HepG2 (cell line): ENCODE measurements around the gene EGF.

ENCODE experiments used
- ASH2L ChIP-seq: fragments of 300-600, 200-600 bp; sonication (generic); IDR thresholded peaks from 2 replicates; pipeline ENCODE4 v1.7.0; 2017; ENCODE audit warnings: low read depth, mild to moderate bottlenecking, moderate library complexity, mixed read lengths, low read length; ENCODE audit not compliant: insufficient read length
- EZH2 ChIP-seq: conservative IDR thresholded peaks from 2 replicates; pipeline ENCODE4 v1.6.1; 2012; ENCODE audit warnings: mild to moderate bottlenecking, low read depth, low read length, moderate library complexity
- KLF15 ChIP-seq: sonication (generic); formaldehyde crosslinking; IDR thresholded peaks from 2 replicates; pipeline ENCODE4 v1.8.1; 2023; ENCODE audit warnings: borderline replicate concordance, mild to moderate bottlenecking, inconsistent platforms, missing genetic modification reagents, mixed read lengths
- NFE2L1 ChIP-seq: sonication (generic); formaldehyde crosslinking; IDR thresholded peaks from 2 replicates; pipeline ENCODE4 v1.4.0; 2020; ENCODE audit warnings: missing genetic modification reagents, mild to moderate bottlenecking, borderline replicate concordance
- PBX3 ChIP-seq: sonication (generic); formaldehyde crosslinking; IDR thresholded peaks from 2 replicates; pipeline ENCODE4 v1.8.1; 2023; ENCODE audit warnings: missing genetic modification reagents, inconsistent platforms, borderline replicate concordance
- POLR2A ChIP-seq, 2 experiments: IDR thresholded peaks; 2 replicates each; pipeline ENCODE4 v1.6.1; 2011; ENCODE audit warnings: low read depth in 2 of 2, low read length in 2 of 2, mild to moderate bottlenecking in 1 of 2, moderate library complexity in 1 of 2; ENCODE audit not compliant: insufficient read depth in 1 of 2
- RXRA ChIP-seq: sonication (generic); formaldehyde crosslinking; IDR thresholded peaks from 2 replicates; pipeline ENCODE4 v1.5.1; 2020; ENCODE audit warnings: missing genetic modification reagents
- SIN3A ChIP-seq: IDR thresholded peaks from 2 replicates; pipeline ENCODE4 v1.6.1; 2011; ENCODE audit warnings: low read depth, mild to moderate bottlenecking, control low read depth, low read length, borderline replicate concordance
- SMC3 ChIP-seq: IDR thresholded peaks from 2 replicates; pipeline ENCODE4 v1.6.1; 2011; ENCODE audit warnings: low read length, improper control_type of control experiment
- TAF1 ChIP-seq: sonication (generic); formaldehyde crosslinking; IDR thresholded peaks from 2 replicates; pipeline ENCODE4 v1.4.0; 2020; ENCODE audit warnings: missing genetic modification reagents
- TF ChIP-seq, protein P1 (sequence below): sonication (generic); formaldehyde crosslinking; IDR thresholded peaks from 2 replicates; pipeline ENCODE4 v1.4.0; 2020; ENCODE audit warnings: missing genetic modification reagents
- TF ChIP-seq, protein P2 (sequence below): sonication (generic); formaldehyde crosslinking; IDR thresholded peaks from 2 replicates; pipeline ENCODE4 v1.4.0; 2020; ENCODE audit warnings: mild to moderate bottlenecking, missing genetic modification reagents

DNA sequence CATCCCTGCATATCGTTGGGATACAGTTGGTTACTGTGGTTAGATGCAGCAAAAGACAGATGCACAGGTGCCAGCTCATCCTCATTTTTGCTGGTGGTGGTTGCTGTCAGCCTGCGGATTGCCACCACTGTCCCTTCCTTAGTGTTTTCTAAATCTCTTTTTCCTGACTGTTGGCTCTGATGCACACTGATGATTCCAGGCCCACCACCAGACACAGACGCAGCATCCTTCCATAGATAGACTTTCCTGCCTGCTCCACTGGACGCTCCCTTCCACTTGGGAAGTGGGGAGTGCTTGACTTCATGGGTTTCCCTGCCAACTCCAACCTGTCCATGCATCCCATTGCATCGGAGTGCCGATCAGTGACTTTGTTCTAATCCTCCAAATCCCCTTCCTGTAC is 101.5 kb downstream of the EGF start:
- no peak for TF ChIP-seq SIN3A
- TF ChIP-seq KLF15, result no peak
- TF ChIP-seq, protein P1, sequence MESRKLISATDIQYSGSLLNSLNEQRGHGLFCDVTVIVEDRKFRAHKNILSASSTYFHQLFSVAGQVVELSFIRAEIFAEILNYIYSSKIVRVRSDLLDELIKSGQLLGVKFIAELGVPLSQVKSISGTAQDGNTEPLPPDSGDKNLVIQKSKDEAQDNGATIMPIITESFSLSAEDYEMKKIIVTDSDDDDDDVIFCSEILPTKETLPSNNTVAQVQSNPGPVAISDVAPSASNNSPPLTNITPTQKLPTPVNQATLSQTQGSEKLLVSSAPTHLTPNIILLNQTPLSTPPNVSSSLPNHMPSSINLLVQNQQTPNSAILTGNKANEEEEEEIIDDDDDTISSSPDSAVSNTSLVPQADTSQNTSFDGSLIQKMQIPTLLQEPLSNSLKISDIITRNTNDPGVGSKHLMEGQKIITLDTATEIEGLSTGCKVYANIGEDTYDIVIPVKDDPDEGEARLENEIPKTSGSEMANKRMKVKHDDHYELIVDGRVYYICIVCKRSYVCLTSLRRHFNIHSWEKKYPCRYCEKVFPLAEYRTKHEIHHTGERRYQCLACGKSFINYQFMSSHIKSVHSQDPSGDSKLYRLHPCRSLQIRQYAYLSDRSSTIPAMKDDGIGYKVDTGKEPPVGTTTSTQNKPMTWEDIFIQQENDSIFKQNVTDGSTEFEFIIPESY (CRISPR knock-in tag), result no peak
- no peak for TF ChIP-seq NFE2L1 (CRISPR knock-in tag)
- TF ChIP-seq PBX3, result no peak
- TF ChIP-seq TAF1 (CRISPR knock-in tag), result no peak
- TF ChIP-seq, protein P2, sequence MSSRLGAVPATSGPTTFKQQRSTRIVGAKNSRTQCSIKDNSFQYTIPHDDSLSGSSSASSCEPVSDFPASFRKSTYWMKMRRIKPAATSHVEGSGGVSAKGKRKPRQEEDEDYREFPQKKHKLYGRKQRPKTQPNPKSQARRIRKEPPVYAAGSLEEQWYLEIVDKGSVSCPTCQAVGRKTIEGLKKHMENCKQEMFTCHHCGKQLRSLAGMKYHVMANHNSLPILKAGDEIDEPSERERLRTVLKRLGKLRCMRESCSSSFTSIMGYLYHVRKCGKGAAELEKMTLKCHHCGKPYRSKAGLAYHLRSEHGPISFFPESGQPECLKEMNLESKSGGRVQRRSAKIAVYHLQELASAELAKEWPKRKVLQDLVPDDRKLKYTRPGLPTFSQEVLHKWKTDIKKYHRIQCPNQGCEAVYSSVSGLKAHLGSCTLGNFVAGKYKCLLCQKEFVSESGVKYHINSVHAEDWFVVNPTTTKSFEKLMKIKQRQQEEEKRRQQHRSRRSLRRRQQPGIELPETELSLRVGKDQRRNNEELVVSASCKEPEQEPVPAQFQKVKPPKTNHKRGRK, result no peak
- no peak for TF ChIP-seq RXRA
- TF ChIP-seq ASH2L, result no peak
- no peak for TF ChIP-seq SMC3
- no peak for TF ChIP-seq POLR2A (IDR thresholded peaks at IDR 0.05; ENCODE audit: insufficient read depth in 1 of 2, low read depth in 2 of 2, low read length in 2 of 2)
- no peak for TF ChIP-seq EZH2
